ENCODE results near the gene RNF113A. TPM values are rescaled to one million over a fixed set of nuclear protein-coding genes. Genes with fewer than 3 reads are reported as not detected.
A peak's percentile ranks its signal among the peaks of the same experiment; 100 is the strongest.

Gene RNF113A
- total RNA-seq, 6 donors from 2014 or later = 3.1 to 15.2 (median 13.3) TPM

GRCh38 chrX:119887721-119888425, 16.3 kb upstream of the RNF113A start:
- Histone ChIP-seq H3K27ac (no peak overlapping the region), H3K9me3 (no peaks in the 10 kb centered on the region), H3K36me3 (no peaks in the 10 kb centered on the region), H3K4me3 (peak overlapping the region in 3 of 4 donors; percentile 32 to 46 (median 43)), H3K27me3 (no peaks in the 10 kb centered on the region), H3K4me1 (peaks cover 0 to 7% (median 0%) of the 10 kb centered on the region in 4 donors)
- peak; percentile 64 to 82 for DNase-seq
- TF ChIP-seq CTCF (IDR thresholded peaks at IDR 0.05) = peak; percentile 28 to 61 (median 34)
- TF ChIP-seq POLR2A (IDR thresholded peaks at IDR 0.05) = no peak
- WGBS, 2 donors = 0 to 48% methylated on average over 1 to 32 of the region's 40 CpGs
- ATAC-seq (ENCODE audit: low FRiP score in 2 of 2) = peak; percentile 83 to 87

DNA sequence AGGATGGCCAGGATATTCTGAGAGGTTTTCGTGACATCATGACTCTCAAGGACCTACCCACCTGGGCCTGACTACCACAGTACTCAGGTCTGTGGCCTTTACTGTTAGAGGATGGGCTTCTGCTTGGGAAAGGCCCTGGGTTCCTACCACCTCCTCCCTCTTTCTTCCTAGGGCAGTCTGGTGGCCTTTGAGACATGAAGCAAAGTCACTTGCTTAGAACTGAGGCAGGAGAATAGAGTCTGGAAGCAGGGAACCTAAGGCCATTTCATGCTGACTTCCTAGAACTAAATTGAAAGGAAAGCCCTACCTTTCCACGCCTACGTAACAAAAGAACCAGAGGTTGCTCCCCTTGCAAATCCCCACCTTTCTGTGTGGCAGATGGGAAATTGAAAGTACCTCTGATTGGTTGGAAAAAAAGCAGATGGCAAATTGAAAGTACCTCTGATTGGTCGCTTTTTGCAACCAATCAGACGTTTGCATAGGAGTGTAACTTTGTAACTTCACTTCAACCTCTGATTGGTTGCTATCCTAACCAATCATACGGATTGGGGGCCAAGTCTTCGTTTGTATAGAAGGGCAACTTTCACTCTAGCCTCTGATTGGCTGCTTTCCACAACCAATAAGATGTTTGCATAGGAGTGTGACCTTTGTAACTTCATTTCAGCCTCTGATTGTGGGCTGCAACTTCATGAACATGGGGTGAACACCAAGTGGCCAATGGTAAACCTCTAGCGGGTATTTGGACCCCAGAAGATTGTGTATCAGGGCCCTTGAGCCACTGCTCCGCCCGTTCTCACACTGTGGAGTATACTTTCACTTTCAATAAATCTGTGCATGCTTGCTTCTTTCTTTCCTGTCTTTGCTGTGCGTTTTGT, 14.3 kb upstream of the RNF113A start:
- Histone ChIP-seq H3K27ac (no peak overlapping the region), H3K4me1 (peaks cover 0 to 7% (median 0%) of the 10 kb centered on the region in 4 donors), H3K36me3 (no peaks in the 10 kb centered on the region), H3K9me3 (no peaks in the 10 kb centered on the region), H3K4me3 (peak overlapping the region in 2 of 4 donors; percentile 7 to 19), H3K27me3 (no peaks in the 10 kb centered on the region)
- ATAC-seq (ENCODE audit: low FRiP score in 2 of 2) = no peak
- 75 to 76% methylated on average over 6 to 11 of the region's 11 CpGs for WGBS, 2 donors
- DNase-seq = no peak
- no peak for TF ChIP-seq POLR2AphosphoS5 (IDR thresholded peaks at IDR 0.05)
- no peak for TF ChIP-seq POLR2A (IDR thresholded peaks at IDR 0.05)
- no peak for TF ChIP-seq EP300 (IDR thresholded peaks at IDR 0.05)
- no peak for TF ChIP-seq CTCF (IDR thresholded peaks at IDR 0.05)

DNA sequence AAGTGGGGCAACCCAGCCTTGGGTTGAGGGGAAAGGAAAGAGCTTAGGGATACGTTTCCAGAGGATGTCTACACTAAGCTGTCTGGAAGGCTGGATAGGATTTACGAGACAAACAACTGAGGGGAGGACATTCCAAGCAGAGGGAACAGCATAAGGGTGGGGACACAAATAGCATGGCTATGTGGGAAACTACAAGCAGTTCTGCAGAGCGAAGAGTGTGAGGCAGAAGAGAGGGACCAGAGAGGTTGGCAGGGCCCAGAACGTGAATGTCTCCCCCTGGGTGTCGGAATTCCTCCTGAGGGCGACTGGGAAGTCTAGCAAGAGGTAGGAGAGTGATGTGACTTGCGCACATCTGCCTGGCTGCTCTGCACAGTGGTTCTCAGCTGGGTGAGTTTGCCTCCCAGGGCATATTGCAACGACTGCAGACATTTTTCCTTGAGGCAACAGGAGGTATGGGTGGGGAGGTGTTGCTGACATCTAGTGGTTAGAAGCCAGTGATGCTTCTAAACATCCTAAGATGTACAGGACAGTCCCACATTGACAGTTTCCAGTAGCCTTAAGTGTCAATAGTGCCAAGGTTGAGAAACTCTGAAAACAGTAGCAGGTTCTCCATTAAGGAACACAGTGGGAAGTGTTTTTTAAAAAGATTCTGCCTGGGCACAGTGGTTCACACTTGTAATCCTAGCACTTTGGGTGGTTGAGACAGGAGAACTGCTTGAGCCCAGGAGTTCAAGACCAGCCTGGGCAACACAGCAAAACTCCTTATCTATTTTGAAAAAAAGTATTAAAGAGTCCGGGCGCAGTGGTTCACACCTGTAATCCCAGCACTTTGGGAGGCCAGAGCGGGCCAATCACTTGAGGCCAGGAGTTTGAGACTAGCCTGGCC, 9.3 kb upstream of the RNF113A start:
- WGBS, 2 donors = 56 to 64% methylated on average over 8 to 11 of the region's 11 CpGs
- TF ChIP-seq POLR2AphosphoS5 (IDR thresholded peaks at IDR 0.05) (no peak), EP300 (IDR thresholded peaks at IDR 0.05) (no peak), POLR2A (IDR thresholded peaks at IDR 0.05) (no peak), CTCF (IDR thresholded peaks at IDR 0.05) (peak; percentile 14 to 49 (median 34))
- Histone ChIP-seq H3K9me3 (no peaks in the 10 kb centered on the region), H3K4me3 (no peak overlapping the region), H3K4me1 (peaks cover 0 to 2% (median 0%) of the 10 kb centered on the region in 4 donors), H3K27me3 (no peaks in the 10 kb centered on the region), H3K27ac (no peak overlapping the region), H3K36me3 (peaks cover 0 to 16% (median 5%) of the 10 kb centered on the region in 4 donors)
- ATAC-seq (ENCODE audit: low FRiP score in 2 of 2) = peak; percentile 80 to 82
- DNase-seq = no peak

DNA sequence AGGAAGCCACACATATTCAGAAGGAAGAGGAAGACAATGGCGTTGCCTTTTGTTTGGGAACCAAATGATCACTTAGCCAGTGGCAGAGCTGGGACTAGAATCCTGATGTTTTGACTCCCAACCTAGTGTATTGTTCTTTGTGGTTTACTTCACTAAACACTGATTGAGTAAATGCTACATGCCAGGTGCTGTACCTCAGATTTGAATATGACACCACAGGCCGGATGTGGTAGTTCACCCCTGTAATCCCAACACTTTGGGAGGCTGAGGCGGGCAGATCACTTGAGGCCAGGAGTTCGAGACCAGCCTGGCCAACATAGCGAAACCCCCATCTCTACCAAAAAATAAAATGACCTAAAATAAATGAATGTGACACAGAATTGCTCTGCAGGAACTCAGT, 8.5 kb upstream of the RNF113A start:
- H3K9me3 ChIP-seq = no peaks in the 10 kb centered on the region
- no peaks in the 10 kb centered on the region for H3K4me1 ChIP-seq
- no peak overlapping the region for H3K4me3 ChIP-seq
- TF ChIP-seq POLR2AphosphoS5 (IDR thresholded peaks at IDR 0.05) = no peak
- no peak for TF ChIP-seq POLR2A (IDR thresholded peaks at IDR 0.05)
- TF ChIP-seq EP300 (IDR thresholded peaks at IDR 0.05) = no peak
- TF ChIP-seq CTCF (IDR thresholded peaks at IDR 0.05) = no peak
- DNase-seq (no peak), ATAC-seq (ENCODE audit: low FRiP score in 2 of 2) (no peak)
- peaks cover 0 to 16% (median 7%) of the 10 kb centered on the region in 4 donors for H3K36me3 ChIP-seq
- no peak overlapping the region for H3K27ac ChIP-seq
- H3K27me3 ChIP-seq = no peaks in the 10 kb centered on the region
- WGBS, 2 donors = 81 to 86% methylated on average over 5 of the region's 5 CpGs
